Measurements from ENCODE around the gene RASA2.
A peak's percentile ranks its signal among the peaks of the same experiment; 100 is the strongest.

Gene RASA2, protein sequence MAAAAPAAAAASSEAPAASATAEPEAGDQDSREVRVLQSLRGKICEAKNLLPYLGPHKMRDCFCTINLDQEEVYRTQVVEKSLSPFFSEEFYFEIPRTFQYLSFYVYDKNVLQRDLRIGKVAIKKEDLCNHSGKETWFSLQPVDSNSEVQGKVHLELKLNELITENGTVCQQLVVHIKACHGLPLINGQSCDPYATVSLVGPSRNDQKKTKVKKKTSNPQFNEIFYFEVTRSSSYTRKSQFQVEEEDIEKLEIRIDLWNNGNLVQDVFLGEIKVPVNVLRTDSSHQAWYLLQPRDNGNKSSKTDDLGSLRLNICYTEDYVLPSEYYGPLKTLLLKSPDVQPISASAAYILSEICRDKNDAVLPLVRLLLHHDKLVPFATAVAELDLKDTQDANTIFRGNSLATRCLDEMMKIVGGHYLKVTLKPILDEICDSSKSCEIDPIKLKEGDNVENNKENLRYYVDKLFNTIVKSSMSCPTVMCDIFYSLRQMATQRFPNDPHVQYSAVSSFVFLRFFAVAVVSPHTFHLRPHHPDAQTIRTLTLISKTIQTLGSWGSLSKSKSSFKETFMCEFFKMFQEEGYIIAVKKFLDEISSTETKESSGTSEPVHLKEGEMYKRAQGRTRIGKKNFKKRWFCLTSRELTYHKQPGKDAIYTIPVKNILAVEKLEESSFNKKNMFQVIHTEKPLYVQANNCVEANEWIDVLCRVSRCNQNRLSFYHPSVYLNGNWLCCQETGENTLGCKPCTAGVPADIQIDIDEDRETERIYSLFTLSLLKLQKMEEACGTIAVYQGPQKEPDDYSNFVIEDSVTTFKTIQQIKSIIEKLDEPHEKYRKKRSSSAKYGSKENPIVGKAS

GRCh38 chr3:141486746-141487520 lies at the start of gene RASA2:
TSS of gene RASA2 (plus strand) at chr3:141487027. CDS start at chr3:141487084, 57 bp downstream.
- DNase-seq: peak; percentile 11 to 85 (median 70)

DNA sequence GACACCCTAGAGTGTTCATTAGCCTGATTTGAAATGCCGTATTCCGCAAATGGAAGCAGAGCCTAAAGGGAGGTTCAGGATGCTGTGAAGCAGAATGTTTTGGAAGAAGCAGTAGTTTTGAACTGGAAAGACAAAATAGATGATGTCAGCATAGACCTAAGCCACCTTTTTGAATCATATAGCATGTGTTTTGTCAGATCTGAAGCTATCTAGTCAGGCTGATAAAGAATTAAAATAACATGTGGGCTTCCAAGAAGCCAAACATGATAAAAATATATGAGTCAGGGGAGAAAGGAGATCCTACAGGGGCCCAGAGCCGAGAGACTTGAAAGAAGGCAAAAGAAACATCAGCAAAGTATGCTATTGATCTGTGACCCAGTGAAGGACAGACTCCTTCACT lies 47.2 kb upstream of the RASA2 start:
- no peak for DNase-seq

GRCh38 chr3:141440942-141441341 lies 45.9 kb upstream of the RASA2 start:
- no peak for DNase-seq

GRCh38 chr3:141441381-141442364 lies 45.2 kb upstream of the RASA2 start:
- peak in 18 of 56 donors; percentile 7 to 60 (median 18) for DNase-seq

GRCh38 chr3:141442446-141442845 lies 44.4 kb upstream of the RASA2 start:
- DNase-seq: no peak

DNA sequence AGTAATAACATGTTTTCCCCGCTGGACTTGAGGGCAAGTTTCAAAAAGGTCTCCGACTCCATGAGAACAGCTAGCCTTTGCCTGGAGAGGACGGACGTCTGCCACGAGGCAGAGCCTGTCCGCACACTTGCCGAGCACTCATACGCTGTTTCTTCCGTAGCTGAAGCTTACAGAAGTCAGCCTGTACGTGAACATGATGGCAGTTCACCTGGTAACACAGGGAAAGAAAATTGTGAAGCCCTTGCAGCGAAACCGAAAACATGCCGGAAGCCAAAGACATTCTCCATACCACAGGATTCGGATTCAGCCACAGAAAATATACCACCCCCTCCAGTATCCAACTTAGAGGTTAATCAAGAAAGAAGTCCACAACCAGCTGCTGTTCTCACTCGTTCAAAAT lies 43.9 kb upstream of the RASA2 start:
- no peak for DNase-seq

GRCh38 chr3:141444586-141445285 lies 42.1 kb upstream of the RASA2 start:
- no peak for DNase-seq

GRCh38 chr3:141445990-141446389 lies 40.8 kb upstream of the RASA2 start:
- DNase-seq: no peak

DNA sequence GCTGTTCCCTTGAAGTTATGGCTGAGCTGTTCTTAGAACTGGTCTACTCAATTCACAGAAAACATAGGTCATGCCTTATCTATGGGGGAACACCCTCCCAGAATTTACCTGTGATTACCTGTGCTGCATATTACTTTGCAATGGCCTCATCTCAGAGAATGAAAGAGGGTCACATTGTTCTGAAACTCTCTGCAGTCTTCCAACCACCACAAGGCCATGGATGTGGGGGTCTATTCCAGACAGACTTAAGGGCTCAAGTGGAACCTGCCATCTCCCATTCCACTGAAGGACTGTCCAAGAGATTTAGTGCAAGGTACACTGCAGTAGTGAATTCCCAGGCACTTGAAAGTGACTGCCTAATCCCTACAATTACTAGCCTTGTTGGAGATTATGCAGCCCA lies 40.1 kb upstream of the RASA2 start:
- no peak for DNase-seq

DNA sequence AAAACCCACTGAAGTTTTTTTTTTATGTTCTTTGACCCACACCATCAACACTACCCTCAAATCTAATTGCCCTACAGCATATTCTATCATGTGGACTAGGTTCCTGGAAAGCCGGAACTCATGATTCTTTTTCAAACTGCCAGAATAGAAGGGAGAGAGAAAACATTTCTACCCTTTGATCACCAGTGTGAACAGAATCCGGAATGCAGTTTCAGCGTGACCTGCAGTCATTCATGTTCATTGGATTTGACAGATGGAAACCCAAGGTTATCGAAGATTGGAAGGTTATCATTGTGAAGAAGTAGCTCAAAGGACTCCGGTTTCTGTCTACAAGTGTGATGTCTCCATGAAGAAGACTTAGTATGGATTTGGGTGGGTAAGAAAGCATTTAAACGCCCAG lies 39.4 kb upstream of the RASA2 start:
- no peak for DNase-seq

DNA sequence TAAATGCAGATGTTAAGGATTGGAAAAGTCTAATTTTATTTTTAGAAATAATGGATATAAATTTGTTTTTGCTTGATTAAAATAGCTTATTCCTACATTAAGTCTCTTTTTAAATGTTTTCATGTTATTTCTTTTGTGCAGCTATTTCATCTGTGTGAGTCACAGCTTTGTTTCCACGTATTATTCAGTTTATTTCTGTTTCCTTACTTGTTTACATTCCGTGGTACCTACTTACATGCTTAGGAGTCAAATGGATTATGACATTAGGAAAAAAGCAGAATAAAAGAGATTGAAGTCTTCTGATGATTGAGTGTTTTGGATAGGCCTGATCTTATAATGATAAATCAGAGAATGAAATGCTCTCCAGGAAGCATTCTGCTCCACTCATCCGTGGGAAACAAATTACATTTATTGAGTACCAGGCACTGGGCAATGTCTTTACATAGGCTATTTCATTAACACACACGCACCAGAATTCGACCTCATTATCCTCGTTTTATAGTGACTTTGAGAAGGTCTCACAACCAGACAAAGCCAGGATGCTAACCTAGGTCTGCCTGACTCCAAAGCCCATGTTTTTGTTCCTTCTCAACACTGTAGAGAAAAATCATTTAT lies 38.1 kb upstream of the RASA2 start:
- DNase-seq: no peak

GRCh38 chr3:141449424-141449823 lies 37.4 kb upstream of the RASA2 start:
- DNase-seq: no peak

DNA sequence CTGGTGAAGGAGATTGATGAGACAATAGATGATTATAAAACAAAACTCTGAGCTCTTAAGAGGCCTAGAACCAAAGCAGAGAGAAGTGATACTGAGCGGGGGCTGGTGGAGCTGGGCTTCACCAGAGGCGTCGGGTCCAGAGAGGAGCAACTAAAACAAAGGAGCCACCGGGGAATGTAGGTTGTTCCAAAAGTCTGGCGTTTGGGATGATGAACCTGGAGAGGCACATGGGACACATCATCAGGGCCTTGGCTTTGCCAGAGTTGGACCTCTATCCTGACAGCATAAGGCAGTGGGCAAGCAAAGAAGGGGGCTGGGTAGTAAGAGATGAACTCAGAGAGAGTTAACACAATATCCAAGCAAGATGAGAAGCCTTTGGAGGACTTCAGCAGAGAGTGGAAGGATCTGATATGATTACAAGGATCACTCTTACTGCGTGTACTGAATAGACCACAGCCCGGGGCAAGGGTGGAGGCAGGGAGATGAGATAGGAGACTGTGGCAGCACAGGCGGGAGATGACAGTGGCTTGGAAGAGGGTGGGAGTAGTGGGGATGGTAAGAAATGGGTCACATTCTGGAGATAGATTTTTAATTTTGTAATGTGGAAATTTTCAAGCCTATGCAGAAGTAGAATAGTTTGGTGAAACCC lies 36.0 kb upstream of the RASA2 start:
- DNase-seq: no peak

DNA sequence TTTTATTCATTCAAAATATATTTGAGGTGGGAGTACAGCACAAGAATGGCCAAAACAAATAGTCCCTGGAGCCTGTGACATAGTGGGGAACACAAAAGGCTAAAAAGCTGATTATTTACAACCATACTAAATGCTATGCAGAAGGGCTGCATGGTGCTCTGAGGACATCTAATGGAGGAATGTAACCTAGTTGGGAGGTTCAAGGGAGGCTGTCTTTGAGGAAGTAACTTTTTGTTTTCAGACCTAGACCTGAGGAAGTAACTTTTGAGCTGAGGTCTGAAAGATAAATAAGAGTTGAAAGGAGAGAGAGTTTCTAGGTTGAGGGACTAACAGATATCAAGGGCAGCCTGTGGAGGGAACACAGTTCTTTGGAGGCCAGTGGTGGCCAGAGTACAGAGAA lies 34.8 kb upstream of the RASA2 start:
- peak in 7 of 56 donors; percentile 10 to 50 (median 15) for DNase-seq

DNA sequence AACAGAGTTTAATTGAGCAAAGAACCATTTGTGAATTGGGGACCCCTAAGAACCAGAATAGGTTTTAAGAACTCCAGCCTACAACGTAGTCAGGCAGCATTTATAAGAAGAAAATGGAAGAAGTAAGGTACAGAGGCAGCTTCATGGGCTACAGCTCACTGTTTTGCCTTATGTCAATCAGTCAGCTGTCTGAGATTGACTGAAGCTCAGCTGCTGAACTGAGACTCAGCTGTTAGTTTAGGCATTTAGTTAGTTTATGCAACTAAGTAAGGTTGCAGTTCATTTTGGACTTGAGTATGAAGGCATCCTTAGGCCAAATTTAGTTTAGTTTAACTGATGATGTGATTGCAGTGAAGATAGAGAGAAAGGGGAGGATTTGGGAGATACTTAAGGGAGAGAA lies 34.1 kb upstream of the RASA2 start:
- no peak for DNase-seq

GRCh38 chr3:141454054-141454453 lies 32.8 kb upstream of the RASA2 start:
- no peak for DNase-seq

DNA sequence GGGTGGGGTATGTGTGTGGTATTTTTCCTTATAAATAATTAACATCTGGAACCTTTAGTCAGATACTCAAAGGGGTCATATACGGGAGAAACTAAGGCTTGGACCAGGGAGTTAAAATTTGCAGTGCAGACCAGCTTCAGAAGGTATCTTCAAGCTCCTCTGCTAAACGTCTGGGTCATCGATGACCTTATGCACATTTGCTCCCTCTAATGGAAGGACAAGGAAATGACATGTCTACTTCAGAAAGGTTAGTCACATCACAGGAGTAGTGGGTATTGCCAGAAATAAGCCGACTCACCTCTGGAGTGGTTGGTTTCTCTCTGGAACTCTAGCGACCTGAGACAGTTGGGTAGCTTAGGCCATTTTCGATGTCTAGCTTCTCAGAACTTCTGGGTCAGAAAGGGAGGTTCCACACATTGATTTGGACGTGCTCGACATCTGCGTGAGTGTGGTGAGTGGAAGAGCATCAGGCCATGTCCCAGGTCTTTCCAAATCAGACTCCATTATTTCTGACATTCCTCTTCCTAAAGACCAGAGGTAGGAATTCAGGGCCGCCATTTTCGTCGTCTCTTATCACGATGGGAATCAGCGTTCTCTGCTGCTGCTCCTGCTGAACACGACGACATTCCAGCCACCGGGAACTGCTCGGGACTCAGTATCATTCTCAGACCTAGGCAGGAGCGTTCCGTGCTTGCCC lies 31.8 kb upstream of the RASA2 start:
- DNase-seq: no peak
